Heart left ventricle (tissue), 13 donors: ENCODE measurements around the gene CBLN1.

Source experiments
- CTCF ChIP-seq, 12 donors: fragments of 200-600 bp; sonication (generic) in 4 of 12; IDR thresholded peaks; one replicate each; pipeline versions ENCODE4 v1.5.0 to v1.8.0; 2018 to 2022; ENCODE audit warnings: antibody characterized with exemption in 12 of 12, mild to moderate bottlenecking in 5 of 12
- POLR2A ChIP-seq, 2 donors: fragments of 450-650 bp; IDR thresholded peaks; one replicate each; pipeline ENCODE4 v1.6.1; 2017; ENCODE audit warnings: antibody characterized with exemption in 2 of 2, mild to moderate bottlenecking in 2 of 2, moderate library complexity in 2 of 2
- donor health status: ischemic (EF 13 %, LVEDD 7.1; RV severe dilation, severe dysfunction).
- donor health status: DM: no; HTN: yes; CAD: no.
- donor health status: DM: no; HTN: no; CAD: no.
- donor health status: ischemic (EF 25% LVEDD 6.9; RV normal size, moderate dysfunction).
- donor health status: ischemic (EF 25% LVEDD 5.7; RV mildly dilated, moderate dysfunction).
- donor health status: ischemic (EF 35%, LVEDD 5.7; RV mildly dilated, moderate dysfunction).
- donor health status: nonischemic (EF 11% LVEDD 7.7; RV severe dilation, severe dysfunction).
- donor health status: DM: yes; HTN: yes; CAD: no.
- donor health status: PGD.
- donor health status: ischemic (EF 29% LVEDD 5.4; RV normal size, mild dysfunction).
- donor health status: nonischemic (EF 23%, LVEDD 6.1; RV moderate dilation, normal function).

DNA sequence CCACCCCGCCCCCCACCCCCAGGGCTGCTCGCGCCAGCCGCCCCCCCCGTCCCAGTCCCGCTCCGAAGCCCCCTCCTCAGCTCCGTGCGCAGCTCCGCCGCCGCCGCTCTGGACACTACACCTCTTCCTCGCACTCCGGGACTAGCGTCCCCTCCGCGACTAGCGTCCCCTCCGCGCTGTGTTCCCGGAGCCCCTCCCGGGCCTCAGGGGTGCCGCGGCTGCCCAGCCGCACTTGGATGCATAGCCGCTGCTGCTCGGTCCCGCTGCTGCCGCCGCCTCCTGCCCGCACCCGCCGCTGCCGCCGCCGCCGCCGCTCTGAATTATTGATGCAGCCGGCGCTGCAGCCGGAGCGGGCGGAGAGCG lies at the start of gene CBLN1:
- no peak for TF ChIP-seq CTCF (IDR thresholded peaks at IDR 0.05)
- TF ChIP-seq POLR2A (IDR thresholded peaks at IDR 0.05): no peak
